HG02642 (cell line): ENCODE results near the gene PKDCC.
"Not testable (repeated sequence)": the region's sequence is repeated elsewhere in the genome, so short reads cannot be mapped to it uniquely, and the experiment has no call there.

Source experiments
- ATAC-seq: cut with Tn5 transposase; IDR thresholded peaks from one replicate; pipeline ENCODE4 v1.9.1; 2021; ENCODE audit warnings: mild to moderate bottlenecking; ENCODE audit not compliant: unreplicated experiment, poor library complexity

The PKDCC gene

DNA sequence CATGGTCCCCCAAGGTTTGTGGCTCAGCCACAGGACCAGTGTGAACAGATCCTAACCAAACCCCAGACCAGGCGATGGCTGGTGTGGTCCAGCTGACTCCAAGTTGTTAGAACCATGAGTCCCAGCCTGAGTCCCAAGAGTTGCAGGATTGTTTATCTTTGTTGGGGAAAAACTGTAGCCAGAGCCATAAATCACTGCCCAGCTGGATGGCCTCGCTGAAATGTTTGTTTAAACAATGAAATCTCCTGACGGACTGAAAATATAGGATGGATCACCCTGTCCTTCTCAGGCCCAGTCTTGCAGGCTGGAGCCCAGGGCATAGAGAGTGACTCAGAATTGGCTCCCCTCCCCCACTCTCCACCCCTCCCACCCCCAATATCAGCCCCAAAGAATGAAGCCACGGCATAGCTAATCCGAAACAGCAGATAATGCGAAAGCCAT lies 36.4 kb downstream of the PKDCC start:
- no peak for ATAC-seq

DNA sequence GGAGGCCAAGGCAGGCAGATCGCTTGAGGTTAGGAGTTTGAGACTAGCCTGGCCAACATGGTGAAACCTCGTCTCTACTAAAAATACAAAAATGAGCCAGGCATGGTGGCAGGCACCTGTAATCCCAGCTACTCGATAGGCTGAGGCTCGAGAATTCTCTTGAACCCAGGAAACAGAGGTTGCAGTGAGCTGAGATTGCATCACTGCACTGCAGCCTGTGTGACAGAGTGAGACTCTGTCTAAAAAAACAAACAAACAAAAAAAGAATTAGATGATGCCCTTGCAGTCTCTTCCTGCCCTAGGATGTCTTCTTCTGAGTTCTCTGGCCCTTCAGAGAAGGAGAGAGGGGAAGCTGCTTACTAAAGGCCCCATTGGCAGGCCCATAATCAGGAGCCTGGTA lies 37.2 kb downstream of the PKDCC start:
- ATAC-seq = not testable (repeated sequence)

DNA sequence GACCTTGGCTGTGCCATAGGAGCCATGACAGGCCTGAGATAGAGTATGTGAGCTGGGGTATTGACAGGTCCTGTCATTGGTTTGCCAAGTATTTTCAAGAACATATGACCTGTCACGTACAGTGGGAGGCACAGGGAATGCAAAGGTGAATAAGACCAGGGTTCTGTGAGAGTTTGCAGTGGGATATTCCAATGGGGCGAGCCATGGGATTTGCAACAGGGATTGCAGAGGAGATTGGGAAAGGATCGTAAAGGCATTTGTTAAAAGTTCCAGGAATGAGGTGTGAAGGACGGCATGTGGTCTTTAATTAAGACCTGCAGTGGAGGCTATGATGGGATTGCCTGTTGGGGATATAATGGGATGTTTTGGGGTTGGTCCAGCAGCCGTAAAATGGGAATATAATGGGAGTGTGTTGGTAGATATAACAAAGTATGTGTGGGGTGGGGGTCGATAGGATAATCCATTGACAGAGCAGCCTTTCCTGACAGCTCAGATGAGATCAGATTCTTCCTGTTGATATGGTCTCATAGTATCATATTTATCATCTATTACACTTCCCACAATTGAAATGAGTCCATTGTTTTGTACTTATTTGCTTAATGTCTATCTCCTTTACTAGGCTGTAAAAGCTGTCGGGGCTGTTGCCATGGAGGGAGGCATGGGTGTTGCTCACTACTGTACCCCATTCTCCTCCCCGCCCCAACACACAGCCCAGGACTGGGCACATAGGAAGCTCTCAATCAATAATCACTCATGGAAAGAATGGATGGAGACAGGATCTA lies 38.1 kb downstream of the PKDCC start:
- no peak for ATAC-seq

DNA sequence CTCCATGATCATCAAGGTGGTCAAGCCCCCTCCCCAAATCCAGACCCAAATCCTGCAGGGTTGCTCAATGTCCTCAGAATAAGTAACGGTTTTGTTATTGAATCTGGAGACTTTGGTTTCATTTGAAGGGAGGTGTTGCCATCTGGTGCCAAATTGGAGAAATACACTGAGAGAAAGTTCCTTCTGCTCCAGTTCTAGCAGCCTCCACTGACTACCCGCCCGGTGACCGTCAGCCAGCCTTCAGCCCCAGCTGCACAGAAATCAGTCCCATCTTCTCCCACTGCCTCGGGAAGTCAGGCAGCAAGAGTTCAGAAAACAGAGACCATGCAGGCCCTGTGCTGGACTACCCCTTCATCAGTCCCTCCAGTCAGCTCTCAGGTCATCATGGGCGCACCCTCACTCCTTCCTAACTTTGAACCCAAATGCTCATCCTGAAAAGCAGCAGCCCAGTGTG lies 38.7 kb downstream of the PKDCC start:
- ATAC-seq = no peak

DNA sequence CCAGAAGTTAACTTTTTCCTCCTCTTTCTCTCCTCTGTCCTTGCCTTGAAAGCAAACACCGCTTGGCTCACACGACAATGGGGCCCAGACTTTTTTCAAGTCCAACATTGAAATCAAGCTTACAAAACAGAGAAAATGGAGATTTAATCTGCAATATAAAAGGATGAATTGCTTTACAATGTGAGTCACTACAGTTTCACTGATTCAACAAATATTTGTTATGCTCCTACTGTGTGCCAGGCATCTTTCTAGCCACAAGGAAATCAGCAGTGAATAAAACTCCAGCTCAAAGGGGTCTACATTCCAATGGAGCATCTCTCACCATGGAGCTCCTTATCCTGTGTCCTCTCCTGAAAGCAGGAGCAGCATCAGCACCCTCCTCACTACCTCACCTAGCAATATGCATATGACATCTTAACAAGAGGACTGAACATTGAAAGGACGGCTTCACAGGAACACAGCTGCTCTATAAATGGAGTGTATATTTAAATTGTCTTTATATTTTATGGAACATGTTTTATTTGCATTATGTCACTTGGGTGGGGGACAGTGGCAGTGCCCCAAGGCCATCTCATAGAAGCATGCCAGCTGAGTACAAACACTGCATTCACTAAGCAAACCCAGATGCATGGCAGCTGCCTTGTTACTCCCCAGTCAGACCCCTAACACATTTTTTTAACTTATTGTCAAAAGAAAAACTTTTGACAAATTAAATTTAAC lies 39.5 kb downstream of the PKDCC start:
- no peak for ATAC-seq

DNA sequence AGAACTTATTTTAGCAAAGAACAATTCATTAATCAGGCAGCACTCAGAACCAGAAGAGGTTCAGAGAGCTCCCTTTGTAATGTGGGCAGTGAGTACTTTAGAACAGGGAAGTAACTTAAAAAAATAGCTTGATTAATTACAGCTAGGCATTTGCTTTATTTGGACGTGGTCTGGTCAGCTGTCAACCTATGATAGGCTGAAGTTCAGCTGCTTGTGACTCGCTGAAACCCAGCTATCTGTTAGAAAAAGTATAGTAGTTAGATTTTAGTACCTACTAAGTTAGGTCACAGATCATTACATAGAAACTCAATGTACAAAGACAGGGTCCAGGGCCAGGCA lies 40.0 kb downstream of the PKDCC start:
- ATAC-seq = no peak

DNA sequence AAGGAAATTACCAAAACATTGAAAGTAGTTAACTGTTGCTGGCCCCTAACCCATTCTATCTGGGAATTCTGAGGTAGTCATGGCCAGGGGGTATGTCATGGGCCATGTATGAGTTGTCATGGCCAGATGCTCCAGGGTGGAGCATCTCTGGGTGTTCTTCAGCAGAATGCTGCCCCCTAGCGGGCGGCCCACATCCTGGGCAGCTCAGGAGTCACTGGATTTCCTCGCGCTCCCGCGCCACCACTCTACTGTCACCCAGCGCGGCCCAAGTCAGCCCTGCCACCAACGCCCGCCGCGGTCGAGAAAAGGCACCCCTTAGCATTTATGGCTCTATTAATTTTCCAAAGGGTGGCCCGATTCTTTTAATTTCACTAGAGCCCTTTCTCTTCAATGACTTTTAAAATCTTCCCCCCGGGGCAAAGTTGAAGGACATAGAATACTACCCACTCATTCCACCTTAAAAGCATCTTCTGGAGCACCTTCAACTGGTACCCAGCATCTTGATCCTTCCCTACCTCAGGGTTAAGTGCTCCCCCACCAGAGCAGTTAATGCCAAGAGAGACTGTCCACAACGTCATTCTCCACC lies 41.6 kb downstream of the PKDCC start:
- peak; percentile 75 for ATAC-seq

DNA sequence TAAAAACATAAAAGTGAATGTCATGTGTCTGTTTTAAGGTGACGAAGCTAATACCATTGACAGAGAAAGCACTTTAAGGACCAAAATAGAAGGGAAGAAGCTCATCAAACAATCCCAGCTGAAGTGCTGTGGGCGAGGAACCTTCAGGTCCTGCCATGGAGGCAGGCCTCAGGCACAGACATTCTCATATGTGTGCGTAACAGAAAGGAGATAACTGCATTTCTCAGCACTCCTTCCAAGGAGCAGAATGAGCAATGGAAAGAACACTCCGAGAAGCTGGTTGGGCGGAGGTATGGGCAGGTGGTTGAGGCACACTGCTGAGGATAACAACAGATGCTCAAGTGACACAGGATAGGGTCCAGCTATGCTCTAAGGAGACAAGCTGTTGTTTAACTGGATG lies 42.4 kb downstream of the PKDCC start:
- no peak for ATAC-seq

DNA sequence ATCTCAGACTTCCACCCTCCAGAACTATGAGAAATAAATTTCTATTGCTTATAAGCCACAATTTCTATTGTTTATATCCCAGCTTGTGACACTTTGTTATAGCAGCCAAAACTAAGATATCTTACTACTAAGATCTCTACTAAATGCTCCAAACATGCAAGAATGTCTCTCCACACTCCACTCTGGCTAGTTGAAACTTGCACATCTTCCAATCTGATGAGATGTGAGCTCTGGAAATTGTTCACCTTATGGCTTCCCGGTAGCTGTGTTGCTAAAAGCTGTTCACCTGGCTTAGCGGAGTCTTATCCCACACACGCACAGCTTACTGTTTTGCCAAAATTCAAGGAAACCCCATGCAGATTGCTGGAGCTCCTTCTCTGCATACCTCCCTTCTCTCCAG lies 43.9 kb downstream of the PKDCC start:
- no peak for ATAC-seq

DNA sequence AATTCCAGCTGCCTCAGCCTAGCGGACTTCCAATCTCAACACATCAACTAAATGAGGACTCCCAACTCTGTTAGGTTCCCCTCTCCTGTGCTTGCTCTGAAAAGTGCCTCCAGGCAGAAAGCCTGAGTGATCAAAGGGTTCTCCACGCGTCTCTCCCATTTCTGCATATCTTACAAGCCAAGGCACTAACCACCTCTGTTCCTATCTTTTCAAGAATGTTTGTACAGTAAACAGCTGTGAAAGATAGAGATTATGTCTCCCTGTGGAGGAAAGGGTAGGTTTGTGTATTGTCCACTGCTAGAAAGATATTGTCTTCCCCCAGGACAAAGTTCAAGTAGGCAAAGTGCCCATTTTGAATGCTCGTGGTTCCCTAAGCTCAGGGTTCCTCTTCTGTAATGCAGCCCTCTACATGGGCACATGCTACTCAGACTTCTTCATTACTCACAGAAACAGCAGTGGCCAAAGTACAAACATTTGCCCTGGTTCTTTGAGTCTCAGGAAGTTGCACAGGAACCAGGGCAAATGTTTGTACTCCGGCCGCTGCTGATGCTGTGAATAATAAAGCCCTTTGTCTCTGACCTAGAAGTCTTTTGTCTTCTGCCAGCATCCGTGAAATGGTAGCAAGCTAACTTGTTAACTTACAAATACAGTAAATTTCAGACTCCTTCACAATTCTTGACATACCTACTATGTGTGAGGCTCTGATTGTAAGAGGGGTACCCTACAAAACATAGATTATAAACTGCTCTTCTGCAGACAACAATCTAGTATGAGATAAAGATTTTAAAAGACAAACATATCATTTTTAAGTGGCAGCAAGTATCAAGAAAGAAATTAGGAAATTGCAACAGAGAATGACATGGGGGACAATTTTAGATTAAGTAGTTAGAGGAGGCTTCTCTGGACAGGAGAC lies 44.5 kb downstream of the PKDCC start:
- ATAC-seq = no peak

DNA sequence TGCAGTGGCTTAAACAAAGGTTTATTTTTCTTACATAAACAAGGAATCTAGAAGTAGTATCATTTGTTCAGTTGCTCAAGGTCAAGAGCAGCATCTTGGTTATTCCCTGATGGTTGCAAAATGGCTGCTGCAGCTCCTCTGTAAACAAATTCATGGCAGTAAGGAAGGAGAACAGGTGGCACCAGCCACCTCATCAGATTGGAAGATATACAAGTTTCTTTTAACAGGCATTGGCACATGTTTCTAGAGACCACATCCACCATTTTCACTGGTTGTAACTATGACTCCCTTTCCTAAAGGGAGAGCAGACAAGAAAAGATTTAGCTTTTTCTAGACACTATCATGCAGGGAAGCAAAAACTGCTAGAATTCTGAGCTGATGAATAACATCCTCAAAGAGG lies 46.3 kb downstream of the PKDCC start:
- no peak for ATAC-seq

DNA sequence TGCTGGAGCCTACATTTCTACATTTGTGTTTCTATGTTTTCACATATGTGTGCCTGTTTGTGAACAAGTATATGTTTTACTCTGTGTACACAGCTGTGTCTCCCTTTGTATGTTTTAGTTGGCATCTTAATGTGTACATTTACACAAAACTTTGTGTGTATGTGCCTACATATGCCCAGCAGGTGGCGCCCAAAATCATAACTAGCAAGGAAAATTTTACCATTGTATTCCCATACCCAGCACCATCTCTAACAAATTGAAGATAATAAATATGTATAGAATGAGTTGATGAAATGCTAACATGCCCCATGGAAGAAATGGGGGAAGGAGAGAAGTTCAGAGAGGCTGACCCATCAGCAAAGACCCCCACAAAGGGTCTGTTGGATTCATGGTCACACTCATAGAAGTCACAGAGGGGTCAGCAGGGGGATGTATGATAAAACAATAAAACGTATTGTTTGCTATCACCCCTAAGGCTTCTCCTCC lies 48.1 kb downstream of the PKDCC start:
- ATAC-seq = peak; percentile 35

DNA sequence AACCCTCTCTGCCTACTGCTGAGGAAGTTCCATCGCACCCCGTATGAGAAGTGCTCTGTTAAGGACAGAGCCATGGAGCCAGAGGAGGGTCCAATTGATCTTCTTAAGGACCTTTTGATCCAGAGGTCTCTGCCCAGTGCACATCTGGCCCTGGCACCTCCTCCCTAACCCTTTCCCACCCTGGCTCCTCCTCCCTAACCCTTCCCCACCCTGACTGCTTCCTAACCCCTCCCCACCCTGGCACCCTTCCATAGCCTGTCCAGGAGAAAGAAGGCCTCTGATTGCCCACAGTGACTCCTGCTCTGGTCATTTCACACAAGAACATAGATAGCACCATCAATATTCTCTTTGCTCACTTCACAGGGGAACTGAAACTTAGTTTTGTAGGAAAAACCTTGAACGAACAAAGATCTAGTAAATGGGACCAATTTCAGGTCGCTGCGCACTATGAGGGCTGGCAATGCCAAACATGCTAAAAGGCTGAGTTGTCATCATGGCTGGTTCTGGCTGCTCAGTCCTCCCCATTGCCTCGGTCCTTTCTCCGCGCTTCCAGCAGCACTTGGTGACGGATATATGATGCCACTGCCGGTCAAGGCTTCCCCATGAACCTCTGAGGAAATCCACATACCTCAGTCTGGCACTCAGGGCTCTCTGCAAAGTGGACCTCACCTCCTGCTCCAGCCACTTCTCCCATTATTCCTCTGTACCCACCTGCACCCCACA lies 49.2 kb downstream of the PKDCC start:
- peak; percentile 41 for ATAC-seq

DNA sequence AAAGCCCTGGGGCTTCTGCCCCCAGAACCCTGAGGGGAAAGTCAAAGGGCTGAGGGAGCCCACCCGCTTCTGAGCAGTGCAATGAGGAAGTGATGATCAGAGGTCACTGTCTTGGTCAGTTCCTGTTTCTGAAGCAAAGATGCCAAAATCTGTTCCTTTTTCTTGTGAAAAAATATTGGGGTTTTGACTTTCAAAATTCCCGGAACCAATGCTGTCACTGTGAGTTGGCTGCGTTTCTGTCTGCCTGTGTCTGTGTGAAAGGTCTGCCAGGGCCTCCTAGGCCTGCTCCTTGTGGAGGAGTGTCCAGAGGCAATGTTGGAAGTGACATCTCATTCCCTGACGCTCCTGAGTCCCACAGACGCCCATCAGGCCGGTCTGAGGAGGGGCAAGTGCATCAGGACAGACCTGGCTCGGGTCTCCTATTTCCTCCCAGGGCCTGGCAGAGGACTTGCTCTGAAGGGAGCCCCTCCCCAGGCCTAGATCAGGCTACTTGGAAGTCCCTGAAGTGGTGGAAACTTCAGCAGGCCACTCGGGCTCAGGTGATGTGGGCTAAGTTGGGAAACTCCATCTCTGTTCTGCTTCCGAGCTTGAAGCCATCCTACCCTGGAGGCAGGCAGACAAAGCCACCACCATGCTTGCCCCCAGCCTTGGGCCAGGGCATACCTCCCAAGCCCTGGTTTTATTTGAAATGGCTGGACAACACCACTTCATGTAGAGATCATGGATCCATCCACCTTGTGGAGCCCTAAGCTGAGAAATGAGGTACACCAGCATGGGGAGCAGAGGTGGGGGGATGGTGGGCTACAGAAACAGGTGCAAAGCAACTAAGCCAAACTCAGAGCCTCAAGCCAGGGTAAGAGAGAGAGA lies 51.0 kb downstream of the PKDCC start:
- no peak for ATAC-seq

DNA sequence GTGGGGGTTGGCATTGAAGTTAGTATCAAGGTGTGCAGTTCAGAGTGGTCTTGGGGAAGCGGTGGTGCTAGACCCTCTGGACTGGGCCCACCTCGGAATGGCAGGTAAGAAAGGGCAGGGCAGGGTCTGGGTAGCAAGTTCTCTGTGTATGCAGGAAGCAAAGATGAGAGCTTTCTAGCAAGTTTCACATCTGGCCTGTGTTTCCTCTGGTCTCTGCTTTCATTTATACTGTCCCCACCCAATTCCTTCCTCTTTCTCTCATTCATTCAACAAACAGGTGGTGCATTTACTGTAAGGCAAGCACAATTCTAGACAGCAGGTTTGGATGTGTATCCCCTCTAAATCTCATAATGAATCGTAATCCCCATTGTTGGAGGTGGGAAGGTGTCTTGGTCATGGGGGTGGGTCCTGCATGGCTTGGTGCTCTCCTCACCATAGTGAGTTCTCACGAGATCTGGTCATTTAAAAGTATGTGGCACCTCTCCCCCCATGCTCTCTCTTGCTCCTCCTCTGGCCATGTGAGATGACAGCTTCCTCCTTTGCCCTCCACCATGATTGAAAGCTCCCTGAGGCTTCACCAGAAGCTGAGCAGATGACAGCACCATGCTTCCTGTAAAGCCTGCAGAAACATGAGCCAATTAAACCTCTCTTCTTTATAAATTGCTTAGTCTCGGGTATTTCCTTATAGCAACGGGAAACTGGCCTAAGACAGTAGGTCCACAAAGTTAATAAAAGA lies 51.8 kb downstream of the PKDCC start:
- no peak for ATAC-seq

DNA sequence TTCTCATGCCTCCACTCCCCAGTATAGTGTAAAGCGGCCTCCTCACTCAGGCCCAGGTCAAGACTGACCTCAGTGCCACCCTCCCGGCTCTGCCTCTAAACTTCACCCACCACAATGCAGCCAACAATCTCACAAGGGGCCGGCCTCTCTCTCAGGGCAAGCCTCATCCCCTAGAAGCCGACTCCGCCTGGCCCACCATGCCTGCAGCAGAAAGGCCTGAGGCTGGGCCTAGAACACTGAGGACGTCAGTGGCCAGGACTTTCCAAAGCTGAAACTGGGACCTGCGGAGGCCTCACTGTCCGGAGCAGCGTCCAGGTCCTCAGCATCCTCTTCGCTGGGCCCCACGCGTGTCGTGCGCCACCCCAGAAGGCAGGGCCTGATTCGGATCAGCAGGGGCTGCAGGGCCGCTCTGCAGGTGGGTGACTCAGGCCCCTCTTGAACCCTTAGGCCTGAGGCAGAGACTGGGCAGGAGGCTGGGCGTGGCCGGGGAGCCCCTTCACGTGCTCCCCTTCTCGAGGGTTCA lies 52.9 kb downstream of the PKDCC start:
- no peak for ATAC-seq

DNA sequence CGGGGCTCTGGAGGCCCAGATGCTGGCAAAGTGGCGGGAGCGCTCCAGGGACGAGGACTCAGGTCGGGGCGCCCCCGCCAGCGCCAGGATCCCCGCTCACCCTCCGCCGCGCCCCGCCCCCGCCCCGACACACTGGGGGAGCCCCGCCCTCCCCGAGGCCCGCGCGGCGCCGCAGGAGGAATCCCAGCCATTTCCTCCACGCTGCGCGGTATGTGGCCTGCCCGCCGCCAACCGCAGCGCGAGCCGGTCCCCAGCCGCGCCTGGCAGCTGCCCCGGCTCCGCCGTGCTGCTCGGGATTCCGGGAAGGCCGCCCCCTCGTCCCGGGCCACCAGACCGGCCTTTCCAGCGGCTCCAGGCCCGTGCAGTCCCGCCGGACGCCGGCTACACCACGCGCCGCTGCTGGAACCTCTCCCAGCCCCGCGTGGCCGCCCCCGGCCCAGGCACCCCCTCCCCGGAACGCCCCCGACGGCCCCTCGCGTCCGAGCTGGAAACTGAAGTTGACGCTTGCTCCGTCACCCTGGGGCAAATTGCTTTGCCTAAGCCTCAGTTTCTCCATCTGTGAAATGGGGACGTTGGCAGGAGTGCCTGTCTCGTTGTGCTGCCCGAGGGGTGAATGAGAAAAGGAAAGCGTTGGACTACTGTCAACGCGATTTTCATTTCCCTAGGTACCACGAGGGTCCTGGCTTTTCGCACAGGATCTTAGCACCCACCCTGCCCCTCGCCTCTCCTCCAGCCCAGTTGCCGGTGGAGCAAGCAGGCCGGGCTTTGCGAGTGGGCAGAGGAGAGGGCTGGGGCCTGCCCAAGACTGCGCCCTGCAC lies 53.6 kb downstream of the PKDCC start:
- ATAC-seq = no peak
